LNCaP clone FGC (cell line): ENCODE measurements around the gene CHST2.

Experiments used
- DNase-seq: peaks from one replicate; pipeline ENCODE4 v3.0.0-alpha.2; 2011; ENCODE audit warnings: low read depth
- H3K4me3 ChIP-seq: 2 replicates; pipeline ENCODE4 v1.5.1; 2011; ENCODE audit warnings: mild to moderate bottlenecking, low read depth, low read length, control low read depth
- TF ChIP-seq, protein P1 (sequence below): IDR thresholded peaks from 2 replicates; pipeline ENCODE4 v1.5.1; 2012; ENCODE audit warnings: mild to moderate bottlenecking; ENCODE audit not compliant: control insufficient read depth, insufficient read depth; ENCODE audit errors: extremely low read depth

CHST2 gene

GRCh38 chr3:143172795-143173145, 53.2 kb downstream of the CHST2 start:
- no peak for DNase-seq
- H3K4me3 ChIP-seq, result no peak overlapping the region
- TF ChIP-seq, protein P1, sequence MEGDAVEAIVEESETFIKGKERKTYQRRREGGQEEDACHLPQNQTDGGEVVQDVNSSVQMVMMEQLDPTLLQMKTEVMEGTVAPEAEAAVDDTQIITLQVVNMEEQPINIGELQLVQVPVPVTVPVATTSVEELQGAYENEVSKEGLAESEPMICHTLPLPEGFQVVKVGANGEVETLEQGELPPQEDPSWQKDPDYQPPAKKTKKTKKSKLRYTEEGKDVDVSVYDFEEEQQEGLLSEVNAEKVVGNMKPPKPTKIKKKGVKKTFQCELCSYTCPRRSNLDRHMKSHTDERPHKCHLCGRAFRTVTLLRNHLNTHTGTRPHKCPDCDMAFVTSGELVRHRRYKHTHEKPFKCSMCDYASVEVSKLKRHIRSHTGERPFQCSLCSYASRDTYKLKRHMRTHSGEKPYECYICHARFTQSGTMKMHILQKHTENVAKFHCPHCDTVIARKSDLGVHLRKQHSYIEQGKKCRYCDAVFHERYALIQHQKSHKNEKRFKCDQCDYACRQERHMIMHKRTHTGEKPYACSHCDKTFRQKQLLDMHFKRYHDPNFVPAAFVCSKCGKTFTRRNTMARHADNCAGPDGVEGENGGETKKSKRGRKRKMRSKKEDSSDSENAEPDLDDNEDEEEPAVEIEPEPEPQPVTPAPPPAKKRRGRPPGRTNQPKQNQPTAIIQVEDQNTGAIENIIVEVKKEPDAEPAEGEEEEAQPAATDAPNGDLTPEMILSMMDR, result no peak

- TF ChIP-seq, protein P1, result no peak
- DNase-seq, result no peak
- no peak overlapping the region for H3K4me3 ChIP-seq
These were observed 53.7 kb downstream of the CHST2 start for GRCh38 chr3:143173242-143173641.
